H9 (cell line): ENCODE data around the gene SNX15. TPM values are rescaled to one million over a fixed set of nuclear protein-coding genes. Genes with fewer than 3 reads are reported as not detected.

Source experiments
- DNase-seq: peaks from one replicate; pipeline ENCODE4 v3.0.0-alpha.2; 2017
- H2AFZ ChIP-seq: one replicate; pipeline ENCODE4 v1.6.1; 2013; ENCODE audit warnings: mild to moderate bottlenecking, low read length, control low read depth, moderate library complexity
- H2AK5ac ChIP-seq: 2 replicates; pipeline ENCODE4 v1.6.1; 2013; ENCODE audit warnings: low read length, control low read depth, mixed read lengths; ENCODE audit not compliant: insufficient read length
- H2BK120ac ChIP-seq: one replicate; pipeline ENCODE4 v1.6.1; 2013; ENCODE audit warnings: low read depth, mild to moderate bottlenecking, low read length, control low read depth, inconsistent platforms; ENCODE audit not compliant: poor library complexity, severe bottlenecking
- H2BK12ac ChIP-seq: 2 replicates; pipeline ENCODE4 v1.6.1; 2013; ENCODE audit warnings: low read length, control low read depth, mixed read lengths, low read depth; ENCODE audit not compliant: insufficient read length
- H2BK15ac ChIP-seq: 2 replicates; pipeline ENCODE4 v1.6.1; 2013; ENCODE audit warnings: low read depth, low read length, control low read depth
- H2BK20ac ChIP-seq: one replicate; pipeline ENCODE4 v1.6.1; 2013; ENCODE audit warnings: low read depth, mild to moderate bottlenecking, low read length, control low read depth, inconsistent platforms; ENCODE audit not compliant: poor library complexity, severe bottlenecking
- H2BK5ac ChIP-seq: 2 replicates; pipeline ENCODE4 v1.6.1; 2013; ENCODE audit warnings: low read length, control low read depth, mixed read lengths; ENCODE audit not compliant: insufficient read length
- H3K14ac ChIP-seq: 2 replicates; pipeline ENCODE4 v1.6.1; 2013; ENCODE audit warnings: low read length, control low read depth; ENCODE audit not compliant: insufficient read depth
- H3K18ac ChIP-seq: 2 replicates; pipeline ENCODE4 v1.6.1; 2013; ENCODE audit warnings: low read depth, mild to moderate bottlenecking, mixed read lengths, low read length, control low read depth; ENCODE audit not compliant: insufficient read length
- H3K23ac ChIP-seq: 2 replicates; pipeline ENCODE4 v1.6.1; 2013; ENCODE audit warnings: low read length, control low read depth, mixed read lengths, low read depth; ENCODE audit not compliant: insufficient read length
- H3K23me2 ChIP-seq: 2 replicates; pipeline ENCODE4 v1.6.1; 2013; ENCODE audit warnings: low read depth, mild to moderate bottlenecking, mixed read lengths, low read length, control low read depth; ENCODE audit not compliant: insufficient read length, poor library complexity, severe bottlenecking
- H3K27ac ChIP-seq: 2 replicates; pipeline ENCODE4 v1.5.1; 2013; ENCODE audit warnings: low read length, control low read depth, mixed read lengths, low read depth; ENCODE audit not compliant: insufficient read length
- H3K27me3 ChIP-seq: 2 replicates; pipeline ENCODE4 v1.6.1; 2013; ENCODE audit warnings: low read length, control low read depth, inconsistent platforms; ENCODE audit not compliant: insufficient read depth
- H3K4ac ChIP-seq: 2 replicates; pipeline ENCODE4 v1.6.1; 2013; ENCODE audit warnings: low read depth, mild to moderate bottlenecking, control low read depth, inconsistent platforms, low read length, moderate library complexity
- H3K4me1 ChIP-seq: 2 replicates; pipeline ENCODE4 v1.6.1; 2013; ENCODE audit warnings: low read length, control low read depth, inconsistent platforms; ENCODE audit not compliant: insufficient read depth
- H3K4me2 ChIP-seq: 2 replicates; pipeline ENCODE4 v1.6.1; 2013; ENCODE audit warnings: low read length, control low read depth, mixed read lengths; ENCODE audit not compliant: insufficient read length, insufficient read depth
- H3K56ac ChIP-seq: 2 replicates; pipeline ENCODE4 v1.6.1; 2013; ENCODE audit warnings: low read depth, mild to moderate bottlenecking, mixed read lengths, low read length, control low read depth; ENCODE audit not compliant: insufficient read length
- H3K79me1 ChIP-seq: 2 replicates; pipeline ENCODE4 v1.6.1; 2013; ENCODE audit warnings: low read depth, mild to moderate bottlenecking, moderate library complexity, low read length, control low read depth, inconsistent platforms; ENCODE audit not compliant: insufficient read depth, poor library complexity, severe bottlenecking
- H3K79me2 ChIP-seq: 2 replicates; pipeline ENCODE4 v1.6.1; 2013; ENCODE audit warnings: low read length, control low read depth, inconsistent platforms; ENCODE audit not compliant: insufficient read depth
- H3K9ac ChIP-seq: 2 replicates; pipeline ENCODE4 v1.6.1; 2013; ENCODE audit warnings: low read length, control low read depth, mixed read lengths; ENCODE audit not compliant: insufficient read length; ENCODE audit errors: extremely low read depth
- H3K9me3 ChIP-seq: one replicate; pipeline ENCODE4 v1.6.1; 2013; ENCODE audit warnings: low read depth, low read length, inconsistent platforms; ENCODE audit not compliant: control insufficient read depth
- H3T11ph ChIP-seq: one replicate; pipeline ENCODE4 v1.6.1; 2013; ENCODE audit warnings: mild to moderate bottlenecking, low read length, control low read depth, inconsistent platforms
- H4K20me1 ChIP-seq: one replicate; pipeline ENCODE4 v1.6.1; 2013; ENCODE audit not compliant: control insufficient read depth, insufficient read length, insufficient read depth
- H4K5ac ChIP-seq: 2 replicates; pipeline ENCODE4 v1.6.1; 2013; ENCODE audit warnings: low read depth, mild to moderate bottlenecking, mixed read lengths, low read length, control low read depth; ENCODE audit not compliant: insufficient read length
- H4K8ac ChIP-seq: replicated peaks from 2 replicates; pipeline ENCODE4 v1.6.1; 2013; ENCODE audit warnings: low read length, control low read depth, mixed read lengths, low read depth; ENCODE audit not compliant: insufficient read length
- H4K91ac ChIP-seq: 2 replicates; pipeline ENCODE4 v1.6.1; 2013; ENCODE audit warnings: low read depth, mild to moderate bottlenecking, moderate library complexity, mixed read lengths, low read length, control low read depth; ENCODE audit not compliant: insufficient read length
- H3K27ac Mint-ChIP-seq, 3 experiments: 2 replicates in 2 of 3; 3 replicates in 1 of 3; pipeline ENCODE4 v1.8.0; 2020 to 2021; ENCODE audit warnings: mixed read lengths in 3 of 3, mild to moderate bottlenecking in 1 of 3, moderate library complexity in 1 of 3
- H3K27me3 Mint-ChIP-seq: 2 replicates; pipeline ENCODE4 v1.8.0; 2021; ENCODE audit warnings: low read depth, mild to moderate bottlenecking, moderate library complexity, mixed read lengths
- H3K36me3 Mint-ChIP-seq, 3 experiments: 2 replicates in 2 of 3; 3 replicates in 1 of 3; pipeline ENCODE4 v1.8.0; 2020 to 2021; ENCODE audit warnings: low read depth in 3 of 3, mixed read lengths in 3 of 3; ENCODE audit not compliant: insufficient read depth in 1 of 3
- H3K4me1 Mint-ChIP-seq, 2 experiments: 2 replicates each; pipeline ENCODE4 v1.8.0; 2020; ENCODE audit warnings: mixed read lengths in 2 of 2
- H3K4me3 Mint-ChIP-seq, 2 experiments: 2 replicates in 1 of 2; 3 replicates in 1 of 2; pipeline ENCODE4 v1.8.0; 2020 to 2021; ENCODE audit warnings: mild to moderate bottlenecking in 2 of 2, mixed read lengths in 2 of 2, moderate library complexity in 1 of 2
- H3K9me3 Mint-ChIP-seq, 2 experiments: 2 replicates in 1 of 2; 3 replicates in 1 of 2; pipeline ENCODE4 v1.8.0; 2020; ENCODE audit warnings: mild to moderate bottlenecking in 2 of 2, mixed read lengths in 2 of 2, moderate library complexity in 1 of 2
- CTCF ChIP-seq: fragments of 200-600 bp; sonication (generic); conservative IDR thresholded peaks from 3 replicates; pipeline ENCODE4 v1.8.0; 2021; ENCODE audit warnings: antibody characterized with exemption, mild to moderate bottlenecking
- WGBS: extraction: QIAGEN DNeasy Blood & Tissue Kit; methylation state at CpG from one replicate; pipeline ENCODE4 v1.1.7; 2013; ENCODE audit warnings: missing lambda C conversion rate, low lambda C conversion rate, mixed read lengths; ENCODE audit not compliant: insufficient read length; ENCODE audit errors: extremely low coverage; 5-methylcytosine and 5-hydroxymethylcytosine counted together
- total RNA-seq: library from RNA; stranded (reverse); gene quantifications from 2 replicates; pipeline ENCODE4 v1.2.1, GENCODE V29; 2021

Gene SNX15
- total RNA-seq, 1 experiment from 2014 or later, result 24.3 TPM

GRCh38 chr11:65077451-65077850, 50.2 kb downstream of the SNX15 start:
- no peak overlapping the region for H3K18ac ChIP-seq
- H3K36me3 Mint-ChIP-seq, result peaks cover 42 to 67% (median 65%) of the 10 kb centered on the region in 3 experiments
- H2BK12ac ChIP-seq, result no peak overlapping the region
- no peaks in the 10 kb centered on the region for H3K27me3 Mint-ChIP-seq
- H4K91ac ChIP-seq, result no peak overlapping the region
- H3K79me1 ChIP-seq, result peaks cover 13% of the 10 kb centered on the region
- H3K9ac ChIP-seq, result no peak overlapping the region
- no peak overlapping the region for H2AFZ ChIP-seq
- H3K9me3 Mint-ChIP-seq, result no peaks in the 10 kb centered on the region
- no peak overlapping the region for H3K4ac ChIP-seq
- no peak overlapping the region for H4K5ac ChIP-seq
- no peaks in the 10 kb centered on the region for H3K79me2 ChIP-seq
- no peaks in the 10 kb centered on the region for H4K20me1 ChIP-seq
- peaks cover 8 to 10% of the 10 kb centered on the region in 2 experiments for H3K4me1 Mint-ChIP-seq
- H3K23me2 ChIP-seq, result no peaks in the 10 kb centered on the region
- TF ChIP-seq CTCF, result no peak
- H2BK20ac ChIP-seq, result no peak overlapping the region
- no peak for DNase-seq
- H3K9me3 ChIP-seq, result no peaks in the 10 kb centered on the region
- H3K27ac ChIP-seq, result no peak overlapping the region
- H2BK120ac ChIP-seq, result no peak overlapping the region
- H3T11ph ChIP-seq, result no peak overlapping the region
- no peak overlapping the region for H3K14ac ChIP-seq
- no peaks in the 10 kb centered on the region for H3K4me1 ChIP-seq
- no peak overlapping the region for H2BK5ac ChIP-seq
- no peak overlapping the region for H3K56ac ChIP-seq
- H2BK15ac ChIP-seq, result no peak overlapping the region
- no CpG with 5 or more reads among the region's 4 CpGs for WGBS
- no peaks in the 10 kb centered on the region for H3K27me3 ChIP-seq
- H2AK5ac ChIP-seq, result no peak overlapping the region
- no peak overlapping the region for H4K8ac ChIP-seq
- peak overlapping the region in 1 of 2 experiments; percentile 46; a peak in 1 of 5 replicates for H3K4me3 Mint-ChIP-seq
- no peak overlapping the region for H3K4me2 ChIP-seq
- H3K23ac ChIP-seq, result no peak overlapping the region
- H3K27ac Mint-ChIP-seq, result no peak overlapping the region
